Thymus (tissue), 11 donors: ENCODE data around the gene ATAD3C. TPM values are rescaled to one million over a fixed set of nuclear protein-coding genes. Genes with fewer than 3 reads are reported as not detected.
"Not testable (repeated sequence)": the region's sequence is repeated elsewhere in the genome, so short reads cannot be mapped to it uniquely, and the experiment has no call there.

Experiments
- DNase-seq, 9 donors: peaks; one replicate each; pipeline ENCODE4 v3.0.0-alpha.2; 2013; ENCODE audit warnings: low spot score in 9 of 9, low read depth in 6 of 9, missing footprints in 1 of 9
- H3K27ac ChIP-seq, 2 donors: one replicate each; pipeline ENCODE4 v1.5.1; 2013; ENCODE audit warnings: control low read depth in 1 of 2, low read depth in 1 of 2, low read length in 1 of 2, mild to moderate bottlenecking in 1 of 2, moderate library complexity in 1 of 2
- H3K27me3 ChIP-seq, 2 donors: one replicate each; pipeline ENCODE4 v1.5.1; 2013; ENCODE audit warnings: low read length in 1 of 2; ENCODE audit not compliant: control insufficient read depth in 2 of 2, insufficient read depth in 1 of 2
- H3K36me3 ChIP-seq, 2 donors: one replicate each; pipeline ENCODE4 v1.5.1; 2013; ENCODE audit warnings: low read length in 1 of 2, mild to moderate bottlenecking in 1 of 2, moderate library complexity in 1 of 2; ENCODE audit not compliant: control insufficient read depth in 2 of 2, insufficient read depth in 2 of 2
- H3K4me1 ChIP-seq, 2 donors: one replicate each; pipeline ENCODE4 v1.5.1; 2013; ENCODE audit warnings: low read length in 2 of 2; ENCODE audit not compliant: control insufficient read depth in 2 of 2, insufficient read depth in 2 of 2
- H3K4me3 ChIP-seq, 2 donors: one replicate each; pipeline ENCODE4 v1.5.1; 2013; ENCODE audit warnings: low read length in 2 of 2, control low read depth in 1 of 2, mild to moderate bottlenecking in 1 of 2
- H3K9me3 ChIP-seq, 2 donors: one replicate each; pipeline ENCODE4 v1.5.1; 2013; ENCODE audit warnings: low read length in 1 of 2, mild to moderate bottlenecking in 1 of 2; ENCODE audit not compliant: control insufficient read depth in 2 of 2, insufficient read depth in 1 of 2
- WGBS: extraction: QIAGEN DNeasy Blood & Tissue Kit; methylation state at CpG from one replicate; pipeline ENCODE4 v1.1.7; 2013; 5-methylcytosine and 5-hydroxymethylcytosine counted together
- polyA plus RNA-seq: library from polyadenylated mRNA; stranded (reverse); fragments of 200-250 nt; gene quantifications from one replicate; pipeline ENCODE4 v1.2.3, GENCODE V29; 2013
- total RNA-seq: library from RNA; stranded (reverse); fragments of 120-200 nt; gene quantifications from one replicate; pipeline ENCODE4 v1.2.4, GENCODE V29; 2013
- donor health status: healthy.

The ATAD3C gene
- total and polyA plus RNA-seq, 2 donors = 0.24 to 2.8 TPM

GRCh38 chr1:1428174-1428573 lies 21.3 kb upstream of the ATAD3C start:
- peaks cover 0 to 75% of the 10 kb centered on the region in 2 donors for H3K27me3 ChIP-seq
- H3K9me3 ChIP-seq = peaks cover 1 to 4% of the 10 kb centered on the region in 2 donors
- no peaks in the 10 kb centered on the region for H3K36me3 ChIP-seq
- WGBS = 90% methylated on average over 19 of the region's 19 CpGs
- no peak overlapping the region for H3K27ac ChIP-seq
- H3K4me1 ChIP-seq = peaks cover 8 to 24% of the 10 kb centered on the region in 2 donors
- H3K4me3 ChIP-seq = no peak overlapping the region
- DNase-seq = no peak

DNA sequence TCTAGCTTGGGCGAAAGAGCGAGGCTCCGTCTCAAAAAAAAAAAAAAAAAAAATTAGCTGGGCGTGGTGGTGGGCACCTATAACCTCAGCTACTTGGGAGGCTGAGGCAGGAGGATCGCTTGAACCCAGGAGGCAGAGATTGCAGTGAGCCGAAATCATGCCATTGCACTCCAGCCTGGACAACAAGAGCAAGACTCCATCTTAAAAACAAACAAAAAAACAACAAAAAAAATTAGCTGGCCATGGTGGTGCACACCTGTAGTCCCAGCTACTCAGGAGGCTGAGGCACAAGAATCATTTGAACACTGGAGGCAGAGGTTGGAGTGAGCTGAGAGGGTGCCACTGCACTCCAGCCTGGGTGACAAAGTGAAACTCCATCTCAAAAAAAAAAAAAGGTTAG lies 20.5 kb upstream of the ATAD3C start:
- not testable (repeated sequence) for H3K4me3 ChIP-seq, H3K27ac ChIP-seq, H3K9me3 ChIP-seq, DNase-seq, H3K36me3 ChIP-seq
- WGBS = 96% methylated on average over 6 of the region's 6 CpGs
- H3K27me3 ChIP-seq = peaks cover 3 to 82% of the 10 kb centered on the region in 2 donors
- peaks cover 8 to 30% of the 10 kb centered on the region in 2 donors for H3K4me1 ChIP-seq

- Histone ChIP-seq H3K36me3 (no peaks in the 10 kb centered on the region), H3K9me3 (peaks cover 1 to 4% of the 10 kb centered on the region in 2 donors), H3K4me1 (peaks cover 8 to 37% of the 10 kb centered on the region in 2 donors), H3K4me3 (no peak overlapping the region), H3K27me3 (peaks cover 9 to 87% of the 10 kb centered on the region in 2 donors), H3K27ac (no peak overlapping the region)
- DNase-seq = no peak
- WGBS = 96% methylated on average over 6 of the region's 6 CpGs
These were observed 19.8 kb upstream of the ATAD3C start for GRCh38 chr1:1429671-1430073.

- H3K4me3 ChIP-seq = no peak overlapping the region
- WGBS = 79% methylated on average over 35 of the region's 35 CpGs
- no peak for DNase-seq
- H3K9me3 ChIP-seq = peaks cover 1 to 7% of the 10 kb centered on the region in 2 donors
- no peaks in the 10 kb centered on the region for H3K36me3 ChIP-seq
- peaks cover 16 to 90% of the 10 kb centered on the region in 2 donors for H3K27me3 ChIP-seq
- H3K4me1 ChIP-seq = peaks cover 10 to 44% of the 10 kb centered on the region in 2 donors
- H3K27ac ChIP-seq = peak overlapping the region; percentile 64 to 71
These were observed 19.1 kb upstream of the ATAD3C start for GRCh38 chr1:1430114-1430982.

DNA sequence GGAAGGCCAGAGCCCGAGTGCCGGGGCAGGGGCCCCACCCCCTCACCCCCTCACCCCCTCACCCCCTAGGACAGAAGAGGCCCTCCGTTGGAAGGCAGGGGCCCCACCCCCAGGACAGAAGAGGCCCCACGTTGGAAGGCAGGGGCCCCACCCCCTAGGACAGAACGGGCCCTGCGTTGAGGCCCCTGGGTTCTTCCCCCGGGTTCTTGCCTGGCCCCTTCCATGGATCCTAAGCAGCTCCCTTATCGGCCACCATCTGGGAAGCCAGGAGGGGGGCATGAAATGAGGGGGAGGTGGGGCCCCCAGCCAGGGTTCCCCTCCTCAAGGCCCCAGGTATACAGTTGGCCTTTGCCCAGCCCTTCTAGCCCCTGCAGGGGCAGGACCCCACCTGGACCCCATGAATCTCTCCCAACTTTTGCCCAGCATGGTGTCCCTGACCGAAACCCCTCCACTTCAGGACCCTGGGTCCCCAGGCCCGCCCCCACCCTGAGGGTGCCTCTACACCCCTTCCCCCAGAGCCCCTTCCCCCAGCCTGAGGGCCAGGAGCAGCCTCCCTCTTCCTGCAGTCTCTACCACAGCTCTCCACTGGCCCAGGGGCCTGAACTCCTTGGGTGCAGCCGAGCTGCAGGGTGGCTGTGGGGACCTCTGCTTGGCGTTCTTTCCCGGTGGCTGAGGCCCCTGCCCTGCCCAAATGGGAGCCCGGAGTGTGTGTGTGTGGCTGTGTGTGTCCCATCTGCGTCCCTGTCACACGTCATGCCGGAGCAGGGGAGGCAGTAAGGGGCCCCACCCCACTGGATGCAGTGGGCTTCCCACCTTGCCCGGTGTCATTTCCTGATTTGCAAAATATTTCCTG lies 18.3 kb upstream of the ATAD3C start:
- peak overlapping the region; percentile 37 to 55 for H3K27ac ChIP-seq
- WGBS = 83% methylated on average over 18 of the region's 18 CpGs

GRCh38 chr1:1431845-1432273 lies 17.6 kb upstream of the ATAD3C start:
- peaks cover 13 to 37% of the 10 kb centered on the region in 2 donors for H3K4me1 ChIP-seq
- 76% methylated on average over 5 of the region's 5 CpGs for WGBS
- DNase-seq = no peak
- no peaks in the 10 kb centered on the region for H3K36me3 ChIP-seq
- H3K27ac ChIP-seq = peak overlapping the region; percentile 3 to 43
- peaks cover 1 to 7% of the 10 kb centered on the region in 2 donors for H3K9me3 ChIP-seq
- H3K27me3 ChIP-seq = peaks cover 30 to 86% of the 10 kb centered on the region in 2 donors
- no peak overlapping the region for H3K4me3 ChIP-seq

More for the DNA sequence above, 18.3 kb upstream of the ATAD3C start:
- Histone ChIP-seq H3K4me3 (no peak overlapping the region), H3K9me3 (peaks cover 1 to 7% of the 10 kb centered on the region in 2 donors), H3K36me3 (no peaks in the 10 kb centered on the region), H3K27me3 (peaks cover 24 to 86% of the 10 kb centered on the region in 2 donors), H3K4me1 (peaks cover 18 to 40% of the 10 kb centered on the region in 2 donors)
- no peak for DNase-seq

DNA sequence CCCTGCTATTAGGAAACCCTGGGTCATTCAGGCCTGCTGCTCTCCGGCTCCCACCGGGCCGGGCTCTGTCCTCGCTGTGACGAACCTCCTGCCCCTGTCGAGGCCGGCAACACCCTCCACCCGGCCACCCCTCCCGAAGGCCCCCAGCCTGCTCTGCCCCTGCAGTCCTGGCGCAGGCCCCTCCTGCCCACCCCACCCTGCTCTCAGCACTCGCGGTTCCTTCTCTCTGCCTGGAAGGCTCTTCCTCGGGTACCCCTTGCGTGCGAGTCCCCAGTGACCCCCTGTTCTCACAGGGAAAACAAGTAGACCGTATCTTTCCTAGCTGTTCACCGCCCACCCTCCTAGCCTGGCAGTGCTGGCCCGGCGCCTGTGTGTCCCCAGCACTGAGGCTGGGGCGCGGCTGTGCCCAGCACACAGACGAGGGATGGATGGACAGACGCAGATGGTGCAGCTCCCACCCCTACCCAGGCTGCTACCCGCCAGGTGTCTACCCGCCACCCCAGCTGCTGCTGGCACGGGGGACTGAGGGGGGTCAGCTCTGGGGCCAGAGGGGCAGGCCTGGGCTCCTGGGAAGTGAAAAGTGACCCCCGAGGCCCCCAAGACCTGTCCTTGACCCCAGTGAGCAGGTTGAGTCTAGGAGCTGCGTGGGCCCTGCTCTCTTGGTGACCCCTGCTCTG lies 17.1 kb upstream of the ATAD3C start:
- WGBS = 89% methylated on average over 28 of the region's 28 CpGs
- no peak overlapping the region for H3K4me3 ChIP-seq
- no peak for DNase-seq
- no peaks in the 10 kb centered on the region for H3K36me3 ChIP-seq
- H3K9me3 ChIP-seq = peaks cover 1 to 11% of the 10 kb centered on the region in 2 donors
- peaks cover 32 to 88% of the 10 kb centered on the region in 2 donors for H3K27me3 ChIP-seq
- peak overlapping the region; percentile 3 to 26 for H3K27ac ChIP-seq
- peaks cover 10 to 35% of the 10 kb centered on the region in 2 donors for H3K4me1 ChIP-seq

- Histone ChIP-seq H3K27me3 (peaks cover 32 to 94% of the 10 kb centered on the region in 2 donors), H3K9me3 (peaks cover 1 to 9% of the 10 kb centered on the region in 2 donors), H3K36me3 (no peaks in the 10 kb centered on the region), H3K4me3 (no peak overlapping the region), H3K27ac (peak overlapping the region; percentile 64 to 70), H3K4me1 (peaks cover 10 to 35% of the 10 kb centered on the region in 2 donors)
- no peak for DNase-seq
- WGBS = 77% methylated on average over 34 of the region's 34 CpGs
These were observed 16.3 kb upstream of the ATAD3C start for GRCh38 chr1:1432951-1433803.
